HepG2 (cell line): Measurements from ENCODE around the gene ABCB4. TPM values are rescaled to one million over a fixed set of nuclear protein-coding genes. Genes with fewer than 3 reads are reported as not detected.

Experiments
- CAMTA2 ChIP-seq: sonication (generic); formaldehyde crosslinking; IDR thresholded peaks from 2 replicates; pipeline ENCODE4 v1.4.0; 2020; ENCODE audit warnings: mild to moderate bottlenecking, missing genetic modification reagents, borderline replicate concordance
- ELF1 ChIP-seq: sonication (generic); formaldehyde crosslinking; IDR thresholded peaks from 2 replicates; pipeline ENCODE4 v1.4.0; 2020; ENCODE audit warnings: missing genetic modification reagents
- ELF3 ChIP-seq: IDR thresholded peaks from 2 replicates; pipeline ENCODE4 v1.6.1; 2016; ENCODE audit warnings: missing genetic modification reagents, missing compliant biosample characterization
- FOXP4 ChIP-seq: sonication (generic); formaldehyde crosslinking; IDR thresholded peaks from 2 replicates; pipeline ENCODE4 v1.4.0; 2020; ENCODE audit warnings: missing genetic modification reagents
- GABPA ChIP-seq, 2 experiments: IDR thresholded peaks; 2 replicates each; pipeline ENCODE4 v1.6.1; 2011 to 2016; ENCODE audit warnings: low read depth in 2 of 2, low read length in 1 of 2, missing biosample characterization in 1 of 2, missing genetic modification characterization in 1 of 2
- GATAD2A ChIP-seq: IDR thresholded peaks from 2 replicates; pipeline ENCODE4 v1.6.1; 2016
- HDAC2 ChIP-seq: sonication (generic); formaldehyde crosslinking; IDR thresholded peaks from 2 replicates; pipeline ENCODE4 v1.4.0; 2020; ENCODE audit warnings: missing genetic modification reagents
- HMG20B ChIP-seq: conservative IDR thresholded peaks from 2 replicates; pipeline ENCODE4 v1.6.1; 2016; ENCODE audit warnings: missing genetic modification reagents, missing compliant biosample characterization
- HOMEZ ChIP-seq: IDR thresholded peaks from 2 replicates; pipeline ENCODE4 v1.6.1; 2016; ENCODE audit warnings: low read depth
- ISL2 ChIP-seq: sonication (generic); formaldehyde crosslinking; IDR thresholded peaks from 2 replicates; pipeline ENCODE4 v1.5.0; 2020; ENCODE audit warnings: missing genetic modification reagents
- KDM6A ChIP-seq: IDR thresholded peaks from 2 replicates; pipeline ENCODE4 v1.6.1; 2016; ENCODE audit warnings: low read depth
- NFIC ChIP-seq: IDR thresholded peaks from 2 replicates; pipeline ENCODE4 v1.6.1; 2012; ENCODE audit warnings: mild to moderate bottlenecking, low read length, inconsistent platforms
- RARA ChIP-seq: IDR thresholded peaks from 2 replicates; pipeline ENCODE4 v1.6.1; 2016; ENCODE audit warnings: missing genetic modification reagents, missing compliant biosample characterization
- STAT6 ChIP-seq: sonication (generic); formaldehyde crosslinking; IDR thresholded peaks from 2 replicates; pipeline ENCODE4 v1.4.0; 2020; ENCODE audit warnings: missing genetic modification reagents, mild to moderate bottlenecking, borderline replicate concordance
- TFAP4 ChIP-seq: sonication (generic); IDR thresholded peaks from 2 replicates; pipeline ENCODE4 v1.6.1; 2016; ENCODE audit warnings: low read depth, borderline replicate concordance
- ZFP82 ChIP-seq: sonication (generic); formaldehyde crosslinking; IDR thresholded peaks from 2 replicates; pipeline ENCODE4 v1.5.1; 2020; ENCODE audit warnings: mild to moderate bottlenecking, missing genetic modification reagents, borderline replicate concordance
- ZSCAN21 ChIP-seq: sonication (generic); formaldehyde crosslinking; IDR thresholded peaks from 2 replicates; pipeline ENCODE4 v1.8.0; 2022; ENCODE audit warnings: mild to moderate bottlenecking, missing genetic modification reagents, moderate library complexity, borderline replicate concordance
- polyA plus RNA-seq, 8 experiments: library from polyadenylated mRNA; depleted of rRNA in 3 of 8; stranded (reverse) in 7 of 8; unstranded in 1 of 8; fragments of >200 nt; fragmentation: Illumina TruSeq in 4 of 8; extraction: Trizol in 4 of 8; gene quantifications; 2 replicates each; pipeline versions ENCODE4 v1.2.1 to v1.2.3, GENCODE V29; 2011 to 2016; ENCODE audit warnings: low read depth in 4 of 8, missing spikeins in 1 of 8, mixed read lengths in 1 of 8; ENCODE audit not compliant: insufficient read depth in 1 of 8
- total RNA-seq, 5 experiments: library from RNA; depleted of rRNA; stranded (reverse); fragments of >200 nt; fragmentation: Illumina TruSeq; extraction: Trizol; gene quantifications; 2 replicates each; pipeline ENCODE4 v1.2.3, GENCODE V29; 2016; ENCODE audit warnings: low read depth in 1 of 5
- TF ChIP-seq, protein P1 (sequence below): sonication (generic); formaldehyde crosslinking; conservative IDR thresholded peaks from 2 replicates; pipeline ENCODE4 v1.8.0; 2022; ENCODE audit warnings: low read depth, missing genetic modification reagents
- TF ChIP-seq, protein P2 (sequence below): sonication (generic); formaldehyde crosslinking; IDR thresholded peaks from 2 replicates; pipeline ENCODE4 v1.4.0; 2020; ENCODE audit warnings: mild to moderate bottlenecking, missing genetic modification reagents

The ABCB4 gene
- total and polyA plus RNA-seq, 2 of the 13 experiments (the other 11 are each of a cell fraction or from before 2014, with no cell fraction given), result 18.0 to 32.4 TPM

DNA sequence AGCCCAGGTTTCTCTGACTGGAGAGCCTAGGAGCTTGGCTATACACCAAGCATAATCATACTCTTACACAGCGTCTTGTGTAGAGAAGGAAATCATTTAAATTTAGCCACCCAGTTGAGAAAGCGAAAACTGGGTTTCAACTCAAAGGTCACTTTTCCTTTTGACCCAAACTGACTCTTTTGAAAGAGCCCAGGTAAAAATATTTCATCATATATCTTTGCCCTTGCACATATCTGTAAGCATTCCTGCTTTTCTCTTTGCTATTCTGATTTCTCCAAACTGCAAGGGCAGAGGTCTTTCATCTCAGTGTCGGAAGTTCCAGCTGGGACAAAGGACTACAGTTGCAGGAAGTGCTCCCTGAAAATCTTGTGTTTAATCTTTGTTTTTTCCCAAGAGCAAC, 22.0 kb upstream of the ABCB4 start (continued):
- peak; percentile 50 for TF ChIP-seq HOMEZ (CRISPR knock-in tag)
- peak; percentile 61; the same call in 1 of the 2 replicates for TF ChIP-seq TFAP4
- 0 out of 2 replicates have a peak, but pooled peaks have one; percentile 29 for TF ChIP-seq HMG20B (CRISPR knock-in tag)
- 0 out of 2 replicates have a peak, but pooled peaks have one; percentile 12 for TF ChIP-seq FOXP4 (CRISPR knock-in tag)
- TF ChIP-seq RARA (CRISPR knock-in tag), result peak; percentile 43
- peak; percentile 75; the same call in 1 of the 2 replicates for TF ChIP-seq ISL2 (CRISPR knock-in tag)
- TF ChIP-seq GATAD2A (CRISPR knock-in tag), result peak; percentile 90
- TF ChIP-seq STAT6, result no peak
- TF ChIP-seq NFIC, result peak; percentile 50; the same call in 1 of the 2 replicates
- no peak for TF ChIP-seq ZFP82 (CRISPR knock-in tag)
- peak; percentile 45; the same call in 1 of the 2 replicates for TF ChIP-seq KDM6A (CRISPR knock-in tag)
- TF ChIP-seq, protein P1, sequence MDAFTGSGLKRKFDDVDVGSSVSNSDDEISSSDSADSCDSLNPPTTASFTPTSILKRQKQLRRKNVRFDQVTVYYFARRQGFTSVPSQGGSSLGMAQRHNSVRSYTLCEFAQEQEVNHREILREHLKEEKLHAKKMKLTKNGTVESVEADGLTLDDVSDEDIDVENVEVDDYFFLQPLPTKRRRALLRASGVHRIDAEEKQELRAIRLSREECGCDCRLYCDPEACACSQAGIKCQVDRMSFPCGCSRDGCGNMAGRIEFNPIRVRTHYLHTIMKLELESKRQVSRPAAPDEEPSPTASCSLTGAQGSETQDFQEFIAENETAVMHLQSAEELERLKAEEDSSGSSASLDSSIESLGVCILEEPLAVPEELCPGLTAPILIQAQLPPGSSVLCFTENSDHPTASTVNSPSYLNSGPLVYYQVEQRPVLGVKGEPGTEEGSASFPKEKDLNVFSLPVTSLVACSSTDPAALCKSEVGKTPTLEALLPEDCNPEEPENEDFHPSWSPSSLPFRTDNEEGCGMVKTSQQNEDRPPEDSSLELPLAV (CRISPR knock-in tag), result no peak
- TF ChIP-seq, protein P2, sequence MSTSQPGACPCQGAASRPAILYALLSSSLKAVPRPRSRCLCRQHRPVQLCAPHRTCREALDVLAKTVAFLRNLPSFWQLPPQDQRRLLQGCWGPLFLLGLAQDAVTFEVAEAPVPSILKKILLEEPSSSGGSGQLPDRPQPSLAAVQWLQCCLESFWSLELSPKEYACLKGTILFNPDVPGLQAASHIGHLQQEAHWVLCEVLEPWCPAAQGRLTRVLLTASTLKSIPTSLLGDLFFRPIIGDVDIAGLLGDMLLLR (CRISPR knock-in tag), result no peak
- TF ChIP-seq ELF3 (CRISPR knock-in tag), result peak; percentile 82
- TF ChIP-seq GABPA (IDR thresholded peaks at IDR 0.05; ENCODE audit: low read depth, low read length), result no peak
- TF ChIP-seq GABPA (CRISPR knock-in tag; IDR thresholded peaks at IDR 0.05; ENCODE audit: low read depth), result peak; percentile 41; the same call in 1 of the 2 replicates
- TF ChIP-seq HDAC2, result peak; percentile 44; the same call in 1 of the 2 replicates
- peak; percentile 61 for TF ChIP-seq ELF1 (CRISPR knock-in tag)
- TF ChIP-seq ZSCAN21 (CRISPR knock-in tag), result no peak
- TF ChIP-seq CAMTA2 (CRISPR knock-in tag), result no peak
